Fibroblast of skin of back (primary cell): Measurements from ENCODE around the gene IRX6. TPM values are rescaled to one million over a fixed set of nuclear protein-coding genes. Genes with fewer than 3 reads are reported as not detected.
A peak's percentile ranks its signal among the peaks of the same experiment; 100 is the strongest.

ENCODE experiments used
- DNase-seq: peaks from one replicate; pipeline ENCODE4 v3.0.0-alpha.2; 2013
- polyA plus RNA-seq, 2 experiments: library from polyadenylated mRNA; unstranded; fragments of 120-200 nt; gene quantifications; one replicate each; pipeline ENCODE4 v1.2.1, GENCODE V29; 2013; ENCODE audit not compliant: insufficient read length in 2 of 2

The IRX6 gene
- polyA plus RNA-seq (2013, experiment 1 of 2; ENCODE audit: insufficient read length) = not detected
- polyA plus RNA-seq (2013, experiment 2 of 2; ENCODE audit: insufficient read length) = not detected

DNA sequence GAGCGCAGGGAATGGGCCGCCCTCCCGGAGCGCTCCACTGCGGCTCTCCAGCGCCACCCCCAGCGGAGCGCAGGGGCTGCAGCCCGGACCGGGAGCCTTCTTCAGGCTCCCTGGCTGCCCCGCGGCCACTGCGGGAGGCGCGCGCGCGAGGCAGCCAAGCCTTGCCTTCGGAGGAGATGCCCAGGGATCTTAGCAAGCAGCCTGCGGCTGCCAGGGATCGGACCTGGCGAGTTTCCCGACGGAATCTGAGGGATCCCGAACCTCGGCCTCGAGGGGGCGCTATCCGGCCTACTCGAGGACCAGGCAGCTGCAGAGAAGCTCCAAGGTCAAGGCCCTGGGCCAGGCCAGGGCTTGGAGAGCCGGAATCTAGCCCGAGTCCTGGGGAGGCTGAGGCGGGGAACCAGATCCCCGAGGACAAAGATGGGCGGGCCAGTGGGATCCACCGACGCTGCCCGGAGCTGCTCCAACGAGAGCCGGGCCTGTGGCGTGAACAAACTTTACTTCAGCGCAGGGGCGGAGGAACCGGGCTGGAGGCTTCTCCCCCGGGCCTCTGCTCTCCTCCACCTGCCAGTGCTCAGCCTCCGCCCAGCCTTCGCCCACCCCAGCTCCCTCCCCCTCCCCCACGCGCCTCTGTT, at the start of gene IRX6:
Gene IRX6 (plus strand): TSS at position 567 of the 635 bp plus-strand sequence. CDS start 889 bp downstream, outside the sequence.
- DNase-seq = peak; percentile 31

DNA sequence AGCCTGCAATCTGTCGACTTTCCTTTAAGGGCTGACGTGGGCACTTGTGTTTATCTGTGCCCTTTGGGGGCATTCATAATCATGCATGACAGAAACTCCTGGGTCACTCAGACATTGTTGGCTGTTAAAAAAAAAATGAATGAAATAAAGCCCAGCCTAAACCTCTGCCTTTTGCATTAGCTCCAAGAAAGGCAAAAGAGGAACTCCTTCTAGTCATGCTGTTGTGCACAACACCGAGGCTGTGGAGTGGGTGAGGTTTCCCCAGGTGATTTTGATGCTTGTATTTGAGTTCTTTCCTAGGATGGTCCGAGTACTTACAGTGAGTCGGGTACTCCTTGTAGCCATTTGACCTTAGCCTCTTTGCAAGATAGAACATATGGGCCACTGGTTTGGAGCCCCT, 49.6 kb upstream of the IRX6 start:
- DNase-seq = no peak

DNA sequence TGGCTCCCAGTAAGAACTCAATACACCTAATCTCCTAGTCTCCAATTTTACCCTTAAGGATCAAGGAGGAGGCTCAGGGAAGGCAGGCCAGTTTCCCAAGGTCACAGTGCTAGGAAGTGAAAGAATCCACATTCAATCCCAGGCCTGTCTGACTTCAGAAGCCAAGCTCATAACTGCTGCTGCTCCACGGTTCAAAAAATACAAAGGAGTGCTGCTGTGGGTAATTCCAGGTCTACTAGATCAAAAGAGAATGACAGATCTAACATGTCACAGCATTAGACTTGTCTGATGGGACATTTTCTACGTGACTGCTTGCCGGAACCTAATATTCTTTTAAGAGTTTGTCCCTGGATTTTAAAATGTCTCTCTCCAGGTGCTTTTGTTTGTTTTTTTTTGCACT, 48.8 kb upstream of the IRX6 start:
- DNase-seq = no peak

DNA sequence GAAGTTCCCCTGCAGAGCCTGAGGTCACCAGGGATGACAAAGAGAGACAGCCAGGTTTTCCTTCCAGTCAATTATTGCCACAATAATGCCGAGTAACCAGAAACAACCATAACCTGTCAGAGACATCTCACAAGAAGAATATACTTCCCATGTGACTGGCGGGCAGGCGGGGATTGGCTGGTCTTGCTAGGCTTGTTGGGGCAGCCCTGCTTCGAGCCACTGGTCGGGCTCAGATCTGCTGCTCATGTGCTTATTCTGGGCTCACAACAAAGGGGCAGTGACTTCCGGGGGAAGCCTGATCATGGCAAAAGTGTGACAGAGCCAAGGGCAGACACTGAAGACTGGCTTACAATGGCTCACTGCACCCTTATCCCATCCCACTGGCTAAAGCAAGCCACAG, 48.1 kb upstream of the IRX6 start:
- DNase-seq = no peak

DNA sequence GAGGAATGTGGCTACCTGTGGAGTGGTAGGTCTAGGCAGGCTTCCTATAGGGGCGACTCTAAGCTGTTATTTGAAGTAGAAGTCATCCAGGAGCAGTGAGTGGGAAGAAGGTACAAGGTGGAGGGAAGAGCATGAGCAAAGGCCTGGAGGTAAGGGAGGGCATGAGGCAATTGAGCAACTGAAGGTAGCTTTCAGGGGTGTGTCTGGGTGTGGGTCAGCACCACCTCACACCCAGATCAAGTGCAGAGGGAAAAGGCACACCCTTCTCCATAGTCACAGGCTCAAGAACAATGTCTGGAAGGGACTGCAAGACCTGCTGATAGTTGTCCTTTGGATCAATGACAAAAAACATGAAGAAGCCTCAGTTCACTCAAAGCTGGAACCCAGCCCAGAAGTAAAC, 46.5 kb upstream of the IRX6 start:
- no peak for DNase-seq

DNA sequence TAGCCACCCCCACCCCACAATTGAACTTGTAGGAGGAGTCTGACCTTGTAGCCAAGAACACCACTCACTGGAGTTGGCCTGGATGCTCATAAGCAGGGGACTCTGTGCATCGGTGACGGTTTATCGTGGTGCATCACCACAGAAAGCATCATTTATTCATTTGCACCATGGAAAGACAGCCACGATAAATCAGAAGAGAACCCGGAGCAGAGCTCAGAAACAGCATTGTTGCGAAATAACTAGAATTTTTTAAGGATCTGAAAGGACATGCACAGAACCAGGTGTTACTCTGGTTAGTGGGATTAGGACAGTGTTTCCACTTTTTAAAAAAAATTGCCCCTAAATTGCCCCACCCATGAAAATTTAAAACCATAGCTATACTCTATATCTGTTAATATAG, 44.4 kb upstream of the IRX6 start:
- no peak for DNase-seq

DNA sequence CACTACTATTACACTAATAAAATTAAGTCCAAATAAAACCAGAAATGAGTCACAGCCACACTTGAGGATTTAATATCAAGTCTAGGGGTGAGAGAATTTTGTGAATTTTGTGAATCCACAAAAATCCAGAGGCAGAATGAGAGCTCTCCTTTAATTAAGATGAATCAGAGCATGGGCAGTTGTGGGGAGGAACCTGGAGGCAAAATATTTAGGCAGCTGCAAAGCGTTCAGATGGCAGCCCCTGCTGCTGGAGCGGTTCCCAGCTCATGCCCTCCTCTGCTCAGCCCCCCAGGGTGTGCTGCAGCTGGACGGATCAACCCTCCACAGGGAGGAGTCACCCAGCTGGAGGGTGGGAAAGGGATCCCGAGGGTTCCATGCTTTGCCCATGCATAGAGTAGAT, 43.4 kb upstream of the IRX6 start:
- peak; percentile 82 for DNase-seq

DNA sequence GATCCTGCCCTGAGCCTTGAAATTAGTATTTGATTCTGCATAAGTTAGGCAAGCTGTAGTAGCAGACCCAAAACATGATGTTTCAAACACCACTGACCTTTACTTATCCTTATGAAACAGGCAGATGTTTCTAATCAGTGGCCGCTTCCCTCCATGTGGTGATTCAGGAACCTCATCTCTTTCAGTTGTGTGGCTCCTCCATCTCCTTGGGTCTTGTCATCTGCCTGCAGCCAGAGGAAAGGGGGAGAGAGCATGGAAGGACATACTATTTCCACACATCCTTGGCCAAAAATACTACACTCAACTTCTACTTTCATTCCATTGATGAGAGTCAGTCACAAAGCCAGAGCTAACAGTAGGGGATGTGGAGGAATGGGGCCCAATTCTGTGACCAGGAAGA, 41.6 kb upstream of the IRX6 start:
- DNase-seq = peak; percentile 43

DNA sequence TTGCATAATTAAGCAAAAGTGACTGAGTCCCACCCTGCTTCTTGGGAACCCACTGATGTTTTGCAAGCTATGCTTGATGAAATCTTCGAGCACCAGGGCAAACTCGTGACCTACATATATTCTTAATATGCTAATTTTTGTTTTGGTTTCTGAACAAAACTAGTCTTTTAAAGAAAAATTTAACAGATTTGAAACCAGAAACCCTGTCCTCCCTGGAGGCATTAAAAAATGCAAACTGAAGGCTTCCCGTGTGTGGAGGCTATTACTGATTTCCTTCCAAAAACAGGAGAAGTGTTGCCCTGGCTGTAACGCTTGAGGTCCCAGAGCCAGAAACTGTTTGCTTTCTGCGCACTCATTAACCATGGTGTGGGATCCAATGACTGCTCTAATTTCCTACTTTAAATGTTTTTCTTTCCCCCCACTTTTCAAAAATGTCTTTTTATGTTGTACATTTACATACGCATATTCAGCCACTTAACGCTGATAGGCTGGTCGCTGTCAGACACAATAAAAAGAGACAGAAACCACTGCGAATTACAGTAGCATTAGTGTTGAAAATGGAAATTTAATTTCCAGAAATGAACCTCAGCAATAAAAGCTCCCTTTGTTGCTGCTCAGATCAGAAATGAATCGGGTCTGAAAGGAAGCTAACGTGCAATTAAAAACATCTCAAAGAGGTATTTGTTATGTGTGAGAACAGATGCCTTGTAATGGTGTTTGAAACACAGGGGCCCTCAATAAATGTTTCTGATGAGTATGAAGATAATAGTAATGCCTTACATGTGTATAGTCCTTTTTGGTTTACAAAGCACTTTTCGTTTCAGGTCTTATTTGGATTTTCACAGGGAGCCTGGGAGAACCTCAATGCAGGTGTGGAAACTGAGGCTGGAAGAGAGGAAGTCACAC, 39.9 kb upstream of the IRX6 start:
- no peak for DNase-seq

DNA sequence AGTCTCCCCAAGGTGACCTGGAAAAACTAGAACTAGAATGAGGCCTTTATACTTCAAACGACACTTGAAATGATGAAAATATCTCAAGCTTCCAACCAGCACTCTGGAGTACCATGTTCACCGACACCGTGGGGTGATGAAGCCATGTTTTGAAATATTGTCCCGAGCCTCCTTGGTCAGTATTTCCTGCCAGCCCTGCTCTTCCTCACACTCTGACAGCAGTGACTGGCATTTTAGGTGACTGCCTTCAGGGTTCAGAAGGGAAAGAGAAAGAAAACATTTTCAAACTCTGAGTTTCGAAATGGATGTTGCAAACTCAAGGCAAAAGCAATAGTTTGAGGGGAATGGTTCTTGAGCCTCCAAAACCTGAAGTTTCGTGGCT, 39.3 kb upstream of the IRX6 start:
- no peak for DNase-seq

DNA sequence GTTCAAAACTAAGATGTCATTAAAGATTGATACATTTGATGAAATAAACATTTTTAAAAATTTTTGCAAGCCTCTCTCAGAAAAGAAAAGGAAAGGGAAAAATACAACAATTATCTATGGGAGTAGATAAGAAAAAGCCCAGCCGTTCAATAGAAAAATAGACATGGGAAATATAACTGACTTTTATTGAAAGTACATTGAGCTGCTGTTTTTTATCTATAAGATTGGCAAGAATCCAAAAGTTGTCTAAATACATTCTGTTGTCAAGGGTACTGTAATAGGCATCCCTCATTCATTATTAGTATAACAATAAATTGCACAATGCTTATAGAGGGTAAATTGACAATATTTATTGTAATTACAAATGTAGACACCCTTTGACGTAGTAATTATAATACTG, 38.4 kb upstream of the IRX6 start:
- no peak for DNase-seq

DNA sequence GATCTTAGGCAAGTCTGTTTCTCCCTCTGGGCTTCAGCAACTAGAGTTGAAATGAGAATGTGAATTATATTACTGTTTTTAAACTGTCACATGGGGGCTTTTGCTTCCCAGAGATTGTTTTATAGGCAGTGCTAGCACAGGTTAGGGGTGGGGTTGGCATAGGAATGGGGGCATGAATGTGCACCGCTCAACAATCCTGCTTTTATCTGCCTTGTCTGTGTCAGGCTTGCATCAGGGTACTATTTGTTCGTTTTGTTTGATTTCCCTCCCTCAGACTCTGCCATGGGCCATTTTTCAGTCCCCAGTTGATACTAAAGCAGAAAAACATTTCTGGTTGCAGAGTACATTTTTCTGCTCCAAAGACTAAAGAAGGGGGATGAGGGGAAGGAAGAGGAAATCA, 34.6 kb upstream of the IRX6 start:
- DNase-seq = no peak

DNA sequence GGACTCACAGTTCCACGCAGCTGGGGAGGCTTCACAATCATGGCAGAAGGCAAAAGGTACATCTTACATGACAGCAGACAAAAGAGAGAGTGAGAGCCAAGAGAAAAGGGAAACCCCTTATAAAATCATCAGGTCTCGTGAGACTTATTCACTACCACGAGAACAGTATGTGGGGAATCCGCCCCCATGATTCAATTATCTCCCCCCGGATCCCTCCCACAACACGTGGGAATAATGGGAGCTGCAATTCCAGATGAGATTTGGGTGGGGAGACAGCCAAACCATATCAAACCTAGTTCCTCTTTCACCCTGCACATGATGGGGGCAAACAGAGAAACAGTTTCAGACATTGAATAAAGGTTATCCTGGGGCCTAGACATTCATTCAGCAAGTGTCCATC, 32.2 kb upstream of the IRX6 start:
- no peak for DNase-seq

DNA sequence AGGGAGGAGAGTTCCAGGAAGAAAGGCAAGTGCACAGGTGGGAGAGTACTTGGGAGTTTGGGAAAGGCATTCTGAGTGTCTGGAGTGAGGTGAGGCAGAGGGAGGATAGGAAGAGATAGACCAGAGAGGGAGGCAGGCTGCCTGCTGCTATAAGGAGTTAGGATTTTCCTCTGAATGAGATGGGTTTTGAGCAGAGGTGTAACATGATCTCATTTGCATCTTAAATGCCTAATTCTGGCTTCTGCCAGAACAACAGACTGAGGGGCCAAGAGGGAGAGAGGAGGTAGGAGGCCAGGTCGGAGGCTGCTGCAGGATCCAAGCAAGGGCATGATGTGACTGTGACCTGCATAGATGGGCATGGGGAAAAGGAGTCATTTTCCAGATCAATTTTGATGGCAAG, 31.5 kb upstream of the IRX6 start:
- DNase-seq = no peak

DNA sequence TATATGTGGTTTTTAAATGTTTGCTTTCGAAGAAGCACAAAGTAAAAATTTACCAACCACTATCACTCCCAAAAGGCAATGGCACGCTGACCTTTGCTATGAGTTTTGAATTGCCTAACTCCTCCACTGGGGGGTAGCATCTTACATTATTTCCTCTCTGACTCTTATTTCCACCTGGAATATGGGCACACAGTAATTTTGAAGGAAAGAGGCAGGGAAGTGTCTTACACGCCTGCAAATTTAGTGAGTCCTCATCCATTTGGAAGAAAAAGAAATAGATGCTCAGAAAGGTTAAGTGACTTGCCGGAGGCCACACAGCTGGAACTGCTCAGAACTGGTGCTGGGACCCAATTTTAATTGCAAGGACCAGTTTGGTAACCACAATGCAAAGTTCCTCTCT, 29.9 kb upstream of the IRX6 start:
- DNase-seq = no peak

DNA sequence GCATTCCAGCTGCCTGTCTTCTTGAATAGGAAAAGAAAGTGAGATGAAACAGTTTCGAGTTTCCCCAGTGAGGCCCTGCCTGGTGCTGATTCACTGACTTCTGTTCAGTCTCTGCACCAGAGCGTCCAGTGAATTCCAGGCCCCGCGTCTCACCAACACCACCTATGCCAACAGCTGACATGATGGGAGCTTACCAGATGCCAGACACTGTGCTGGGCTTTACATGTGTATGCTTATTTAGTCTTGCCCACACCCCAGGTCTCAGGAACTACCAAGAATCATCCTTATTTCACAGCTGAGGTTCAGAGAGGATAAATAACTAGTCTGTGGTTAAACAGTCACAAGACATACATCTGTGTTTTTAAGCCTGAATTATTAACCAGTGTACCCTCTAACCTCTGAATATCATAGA, 29.1 kb upstream of the IRX6 start:
- DNase-seq = peak; percentile 34

DNA sequence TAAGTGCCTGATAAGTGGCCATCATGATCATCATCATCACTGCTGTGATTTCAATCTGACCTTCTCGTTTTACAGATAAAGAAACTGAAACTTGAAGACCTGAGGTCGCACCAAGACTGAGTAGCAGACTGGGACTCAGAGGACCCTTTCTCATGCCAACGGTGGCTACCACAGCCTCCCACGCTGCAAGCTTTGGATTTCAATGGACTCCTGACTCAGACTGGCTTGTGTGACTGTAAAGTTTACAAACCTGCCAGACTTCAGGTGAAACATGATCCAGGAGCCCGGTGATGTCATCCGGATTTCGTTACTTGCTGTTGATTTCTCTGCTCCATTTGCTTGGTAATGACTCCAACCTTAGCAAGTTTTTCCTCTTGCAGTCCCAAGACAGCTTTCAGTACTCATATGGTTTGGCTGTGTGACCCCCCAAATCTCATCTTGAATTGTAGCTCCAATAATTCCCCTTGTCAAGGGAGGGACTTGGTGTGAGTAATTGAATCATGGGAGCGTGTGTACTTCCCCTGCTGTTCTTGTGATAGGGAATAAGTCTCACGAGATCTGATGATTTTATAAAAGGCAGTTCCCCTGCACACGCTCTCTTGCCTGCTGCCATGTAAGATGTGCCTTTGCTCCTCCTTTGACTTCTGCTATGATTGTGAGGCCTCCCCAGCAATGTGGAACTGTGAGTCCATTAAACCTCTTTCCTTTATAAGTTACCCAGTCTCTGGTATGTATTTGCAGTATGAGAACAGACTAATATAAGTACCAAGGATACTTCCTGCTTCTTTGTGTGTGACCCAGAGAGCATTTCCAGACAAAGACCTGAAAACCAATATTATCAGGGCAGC, 26.7 kb upstream of the IRX6 start:
- no peak for DNase-seq

DNA sequence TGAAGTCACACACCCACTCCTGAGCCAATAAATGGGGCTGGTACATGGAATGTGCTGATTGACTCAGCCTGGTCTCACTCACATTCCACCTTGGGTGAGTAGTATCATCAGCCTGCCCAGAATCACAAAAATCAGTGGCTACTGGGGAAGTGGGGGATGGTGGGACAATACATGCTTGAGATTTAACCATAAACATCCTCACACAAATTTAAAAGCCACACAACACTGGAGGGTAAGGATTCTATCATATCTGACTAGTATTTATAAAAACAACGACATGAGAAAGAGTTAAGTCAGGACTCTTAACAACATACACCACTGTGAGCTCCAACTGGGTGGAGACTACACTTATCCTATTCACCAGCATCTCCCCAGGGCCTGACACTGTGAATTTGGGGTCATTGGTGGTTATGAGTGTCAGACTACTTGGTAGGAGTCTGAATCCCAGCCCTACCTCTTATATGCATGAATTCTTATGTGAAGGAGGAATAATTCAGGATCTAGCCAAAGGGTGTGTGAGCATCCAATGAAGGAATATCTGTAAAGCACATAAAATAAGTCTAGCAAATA, 26.0 kb upstream of the IRX6 start:
- DNase-seq = peak; percentile 89

DNA sequence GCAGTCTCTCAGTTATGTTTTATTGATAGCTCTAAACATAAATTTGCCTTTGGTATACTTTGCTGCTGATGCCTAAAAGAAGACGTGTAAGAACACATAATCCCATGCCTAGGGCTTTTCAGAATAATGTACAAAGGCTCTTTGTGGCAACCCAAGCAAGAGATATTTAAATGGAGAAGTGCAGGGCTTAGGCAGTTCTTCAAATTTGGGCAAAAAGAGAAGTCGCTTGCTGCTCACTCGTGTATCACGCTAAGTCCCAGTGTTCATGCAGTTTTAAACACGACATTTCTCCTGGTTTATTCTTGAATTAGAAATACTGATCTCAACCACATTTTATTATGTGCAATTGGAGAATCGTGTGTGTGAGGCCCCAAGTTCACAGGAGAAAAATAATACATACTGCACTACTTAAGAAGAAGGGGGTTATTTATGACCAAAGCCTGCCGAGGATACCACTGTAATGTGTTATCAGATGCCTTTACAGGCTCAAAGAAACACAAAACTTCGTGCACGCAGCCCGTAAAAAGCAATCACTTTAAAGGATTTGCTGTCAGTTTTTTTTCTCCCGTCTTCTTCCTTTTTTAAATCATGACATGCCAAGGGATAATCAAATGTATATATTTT, 22.5 kb upstream of the IRX6 start:
- DNase-seq = no peak

DNA sequence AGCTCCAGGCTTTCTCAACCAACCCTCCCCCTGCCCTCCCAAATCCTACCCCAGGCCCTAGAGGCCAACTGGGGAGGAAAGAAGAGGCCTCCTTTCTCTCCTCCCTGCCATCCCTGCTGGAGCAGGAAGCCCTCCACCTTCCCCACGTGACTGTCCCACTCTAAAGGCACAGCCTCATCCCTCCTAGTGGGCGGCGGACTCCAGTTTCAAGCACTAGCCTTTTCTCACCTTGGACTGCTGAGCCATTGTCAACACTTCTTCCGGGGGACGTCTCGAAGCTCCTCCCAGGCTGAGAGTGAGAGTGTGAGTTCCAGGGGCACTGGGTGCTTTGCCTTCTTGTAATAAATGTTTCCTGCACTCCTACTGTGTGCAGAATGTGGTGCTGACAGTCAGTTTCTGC, 21.4 kb upstream of the IRX6 start:
- no peak for DNase-seq

DNA sequence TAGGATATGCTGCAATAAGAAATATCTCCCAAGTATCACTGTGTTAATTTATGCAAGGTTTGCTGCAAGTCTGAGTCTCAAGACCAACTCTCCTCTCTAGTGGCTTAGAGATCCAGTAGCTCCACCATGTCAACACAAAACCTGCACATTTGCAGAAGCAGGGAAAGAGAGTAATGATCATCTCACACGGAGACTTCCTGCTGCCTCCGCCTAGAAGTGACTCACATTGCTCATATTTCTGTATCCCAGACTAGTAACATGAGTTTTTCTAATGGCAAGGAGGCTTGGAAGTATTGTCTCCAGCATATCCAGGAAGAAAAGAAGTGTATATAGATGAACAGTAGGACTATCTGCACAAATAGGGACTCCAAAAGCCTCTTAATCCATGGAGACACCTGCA, 15.0 kb upstream of the IRX6 start:
- peak; percentile 18 for DNase-seq

DNA sequence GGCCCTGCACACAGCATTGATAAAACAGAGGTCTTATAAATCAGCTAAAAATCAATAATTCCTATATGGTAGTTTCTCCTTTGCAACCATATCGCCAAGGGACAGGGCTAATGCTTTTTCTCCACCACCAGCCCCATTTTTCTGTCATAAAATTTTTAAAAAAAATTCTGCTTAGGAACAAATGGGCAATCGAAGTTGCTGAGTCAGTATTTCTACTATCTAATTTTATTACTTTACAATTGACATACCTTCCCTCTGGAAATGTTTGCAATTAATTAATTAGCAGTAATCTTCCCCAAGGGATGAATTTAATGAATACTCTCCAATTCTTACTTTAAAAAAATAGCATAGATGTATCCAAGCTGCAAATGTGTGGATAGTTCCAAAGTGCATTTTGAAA, 1.7 kb upstream of the IRX6 start:
- no peak for DNase-seq
